Activated CD8-positive, alpha-beta memory T cell treated with anti-CD3 and anti-CD28 coated beads, Interleukin-2, amount 50 U/mL, for 24 hours (primary cell): ENCODE results near the gene OXNAD1.
A peak's percentile ranks its signal among the peaks of the same experiment; 100 is the strongest.

ENCODE experiments used
- DNase-seq: peaks from one replicate; pipeline ENCODE4 v3.0.0-alpha.2; 2020; ENCODE audit errors: extremely low read depth

The OXNAD1 gene, protein sequence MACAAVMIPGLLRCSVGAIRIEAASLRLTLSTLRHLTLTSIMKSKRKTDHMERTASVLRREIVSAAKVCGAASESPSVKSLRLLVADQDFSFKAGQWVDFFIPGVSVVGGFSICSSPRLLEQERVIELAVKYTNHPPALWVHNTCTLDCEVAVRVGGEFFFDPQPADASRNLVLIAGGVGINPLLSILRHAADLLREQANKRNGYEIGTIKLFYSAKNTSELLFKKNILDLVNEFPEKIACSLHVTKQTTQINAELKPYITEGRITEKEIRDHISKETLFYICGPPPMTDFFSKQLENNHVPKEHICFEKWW

DNA sequence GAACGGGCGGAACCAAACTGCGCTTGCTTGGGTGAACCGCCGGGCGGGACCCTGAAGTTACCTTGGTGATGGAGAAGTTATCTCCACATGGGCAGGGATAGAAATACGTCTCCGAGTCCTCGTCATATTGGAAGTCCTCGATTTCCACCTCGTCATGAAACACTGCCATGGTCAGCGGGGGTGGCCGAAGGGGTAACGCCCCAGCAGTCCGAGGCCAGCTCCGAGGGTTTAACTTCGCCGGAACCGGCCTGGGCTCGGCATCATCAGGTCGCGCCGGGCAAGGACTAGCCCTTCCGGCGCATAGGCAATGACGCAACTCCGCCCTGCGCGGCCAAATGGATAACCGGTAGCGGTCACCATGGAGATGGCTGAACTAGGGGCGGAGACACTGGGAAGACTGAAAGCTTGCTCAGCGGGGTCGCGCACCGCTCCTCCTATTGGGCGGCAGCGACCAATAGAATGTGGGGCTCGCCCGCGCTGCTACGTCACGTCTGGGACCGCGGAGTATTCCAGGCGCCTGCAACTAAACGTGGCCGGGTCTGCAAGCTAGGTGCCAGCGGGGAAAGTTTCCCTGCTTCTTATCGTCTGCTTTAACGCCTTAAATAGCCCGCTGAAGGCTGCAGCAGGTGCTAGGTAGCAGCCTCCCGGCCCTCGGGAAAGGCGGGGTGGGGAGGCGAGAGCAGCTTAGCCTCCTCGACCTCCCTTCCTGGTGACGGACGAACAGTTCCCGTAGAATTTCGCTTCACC lies at the start of gene OXNAD1, which contains the start of gene DPH3:
Gene OXNAD1, plus strand, starts transcription at position 505 of the 747 bp plus-strand sequence. CDS start 5,741 bp downstream, outside the sequence.
Gene DPH3, minus strand, starts transcription at position 236 of the 747 bp plus-strand sequence. Its CDS starts 67 bp downstream, at position 169.
- DNase-seq: peak; percentile 99

DNA sequence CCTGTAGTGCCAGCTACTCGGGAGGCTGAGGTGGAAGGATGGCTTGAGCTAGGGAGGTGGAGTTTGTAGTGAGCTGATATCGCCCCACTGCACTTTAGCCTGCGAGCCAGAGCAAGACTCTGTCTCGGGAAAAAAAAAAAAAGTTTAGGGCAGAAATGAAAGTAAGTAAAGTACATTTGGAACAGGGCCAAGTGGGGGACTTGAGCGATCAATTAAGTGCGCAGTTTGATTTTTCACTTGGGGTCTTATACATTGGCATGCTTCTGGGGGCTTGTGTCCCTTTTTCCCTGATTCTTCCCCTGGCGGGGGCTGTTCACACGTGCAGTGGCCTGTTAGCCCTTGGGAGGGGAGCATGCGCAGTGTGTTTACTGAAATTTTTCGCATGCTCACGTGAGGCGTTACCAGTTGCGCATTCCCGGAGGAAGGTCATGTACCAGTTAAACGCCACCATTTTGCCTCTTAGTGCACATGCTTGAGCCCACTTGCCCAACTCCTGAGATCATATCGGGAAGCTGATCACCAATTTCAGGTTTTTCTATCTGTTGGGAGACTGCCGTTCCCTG lies 48.6 kb upstream of the OXNAD1 start:
- DNase-seq: no peak

DNA sequence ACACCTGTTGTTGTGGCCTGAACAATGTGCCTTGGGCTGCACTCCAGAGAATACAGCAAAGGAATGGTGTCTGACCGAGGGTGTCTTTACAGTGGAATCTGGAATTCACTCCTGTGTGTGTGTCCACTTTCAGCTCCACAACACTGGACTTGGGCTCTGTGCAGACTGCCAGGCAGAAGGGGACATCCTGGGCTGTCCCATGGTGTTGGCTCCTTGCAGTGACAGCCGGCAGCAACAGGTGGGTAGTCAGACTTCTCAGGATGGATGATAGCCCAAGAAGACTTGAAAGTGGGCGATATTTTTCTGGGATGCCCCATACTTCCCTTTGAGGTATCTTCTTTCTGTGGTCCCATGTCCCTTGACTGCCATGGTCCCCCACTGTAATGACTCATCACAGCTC lies 45.2 kb upstream of the OXNAD1 start:
- no peak for DNase-seq

DNA sequence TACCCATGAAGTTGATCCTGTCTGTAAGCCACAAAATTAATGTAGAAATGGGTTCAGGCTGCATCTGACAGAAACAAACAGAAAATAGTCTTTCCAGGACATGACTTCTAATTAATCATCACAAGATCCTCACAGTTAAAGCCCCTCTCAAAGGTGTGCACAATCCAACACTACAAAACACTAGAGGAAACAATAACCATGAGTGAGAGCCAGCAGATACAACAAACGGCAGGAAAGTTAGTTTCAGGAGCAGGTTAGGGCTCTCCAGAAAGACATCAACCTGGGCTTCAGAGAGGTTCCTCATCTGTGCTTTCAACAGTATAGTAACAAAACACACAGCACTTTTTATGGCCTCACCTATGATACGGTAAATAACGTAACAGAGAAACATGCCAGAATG lies 43.0 kb upstream of the OXNAD1 start:
- DNase-seq: no peak

DNA sequence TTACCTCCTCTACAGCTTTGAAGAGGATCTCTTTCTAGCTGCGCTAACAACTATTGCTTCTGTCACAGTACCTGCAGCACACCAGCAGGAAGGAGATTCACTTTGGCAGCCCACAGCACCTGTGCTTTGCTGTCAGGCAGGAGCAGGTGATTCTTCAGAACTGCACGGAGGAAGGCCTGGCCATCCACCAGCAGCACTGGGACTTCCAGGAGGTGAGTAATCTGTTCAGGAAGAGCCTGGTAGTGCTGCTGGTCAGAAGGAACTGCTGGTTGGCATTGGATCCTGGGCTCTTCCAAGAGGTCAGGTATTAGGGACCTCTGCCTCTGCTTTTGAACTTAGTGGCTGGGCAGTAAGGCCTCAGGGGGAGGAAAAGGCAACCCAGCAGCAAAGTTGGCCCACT lies 42.5 kb upstream of the OXNAD1 start:
- no peak for DNase-seq

DNA sequence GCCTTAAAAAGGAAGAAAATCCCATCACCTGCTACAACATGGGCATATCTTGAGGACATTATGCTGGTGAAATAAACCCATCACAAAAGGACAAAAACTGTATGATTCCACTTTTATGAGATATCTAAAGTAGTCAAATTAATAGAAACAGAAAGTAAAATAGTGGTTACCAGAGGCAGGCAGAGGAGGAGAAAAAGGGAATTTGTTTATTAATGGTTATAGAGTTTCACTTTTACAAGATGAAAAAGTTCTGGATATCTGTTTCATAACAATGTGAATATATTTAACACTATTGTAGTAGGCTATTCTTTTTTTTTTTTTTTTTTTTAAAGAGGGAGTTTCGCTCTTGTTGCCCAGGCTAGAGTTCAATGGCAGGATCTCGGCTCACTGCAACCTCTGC lies 40.7 kb upstream of the OXNAD1 start:
- DNase-seq: no peak

DNA sequence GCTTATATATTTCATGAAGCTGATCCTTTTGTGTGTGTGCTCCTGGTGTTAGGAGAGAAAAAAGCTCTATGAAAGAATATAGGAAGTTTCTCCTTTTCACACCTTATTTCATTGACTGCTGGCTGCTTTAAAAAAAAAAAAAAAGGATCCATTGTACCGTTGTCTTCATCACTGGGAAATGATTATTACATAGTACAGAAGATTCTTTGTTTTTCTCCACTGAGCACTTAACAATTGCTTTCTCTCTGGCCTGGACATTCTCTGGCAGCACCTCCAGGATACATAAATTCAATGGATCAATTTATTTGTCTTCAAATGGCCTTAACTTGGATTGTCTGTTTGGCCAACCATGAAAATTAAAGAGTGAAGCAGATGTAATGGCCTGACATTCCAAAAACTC lies 37.4 kb upstream of the OXNAD1 start:
- DNase-seq: no peak

DNA sequence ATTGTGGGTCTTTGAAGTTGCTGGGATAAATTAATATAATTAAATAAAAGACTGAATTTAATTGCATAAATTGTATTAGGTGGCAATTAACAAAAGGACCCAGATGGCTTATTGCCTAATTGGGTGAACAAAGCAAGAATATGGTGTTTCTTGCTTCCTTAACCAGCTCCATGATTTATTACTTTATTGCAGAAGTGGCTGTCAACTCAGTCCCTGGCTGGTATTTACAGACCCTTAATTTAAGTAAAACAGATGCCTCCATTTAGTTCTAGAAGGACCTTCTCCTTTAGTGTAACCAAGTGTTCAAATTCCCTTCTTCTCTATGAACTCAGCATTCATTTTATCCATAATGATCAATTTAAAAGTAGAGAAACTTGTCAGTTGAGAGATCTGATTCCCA lies 35.3 kb upstream of the OXNAD1 start:
- DNase-seq: no peak

DNA sequence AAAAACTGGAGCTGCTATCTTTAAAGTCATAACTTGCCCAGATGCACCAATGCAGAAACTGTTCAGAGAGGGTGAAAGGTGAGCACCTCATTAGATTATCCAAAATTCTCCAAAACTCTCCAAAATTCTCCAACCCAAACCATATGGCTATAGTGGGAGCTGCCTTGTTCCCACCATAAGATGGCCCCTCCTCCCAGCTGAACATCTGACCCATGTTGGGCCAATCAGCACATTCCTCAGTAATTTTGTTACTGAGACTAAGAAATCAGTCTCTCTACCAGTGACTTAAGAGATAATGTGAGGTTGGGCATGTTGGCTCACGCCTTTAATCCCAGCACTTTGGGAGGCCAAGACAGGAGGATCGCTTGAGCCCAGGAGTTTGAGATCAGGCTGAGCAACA lies 33.0 kb upstream of the OXNAD1 start:
- DNase-seq: no peak

DNA sequence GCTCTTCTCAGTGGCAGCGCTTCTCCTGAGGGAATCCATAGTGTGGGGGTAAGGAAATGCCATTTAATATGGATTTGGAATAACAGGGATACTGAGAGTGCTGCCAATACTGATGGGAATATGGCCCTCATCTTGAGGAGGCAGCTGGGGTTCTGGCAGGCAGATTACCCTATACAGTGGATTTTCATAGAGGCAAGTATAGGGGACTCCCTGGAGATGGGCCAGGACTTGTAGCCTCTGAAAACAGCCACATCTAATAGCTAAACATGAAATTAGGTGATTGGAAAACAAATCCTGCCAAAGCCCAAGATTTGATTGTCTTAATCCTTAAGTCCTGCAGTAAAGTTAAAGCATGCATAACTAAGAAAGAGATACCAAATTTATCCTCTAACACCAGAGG lies 31.2 kb upstream of the OXNAD1 start:
- no peak for DNase-seq

DNA sequence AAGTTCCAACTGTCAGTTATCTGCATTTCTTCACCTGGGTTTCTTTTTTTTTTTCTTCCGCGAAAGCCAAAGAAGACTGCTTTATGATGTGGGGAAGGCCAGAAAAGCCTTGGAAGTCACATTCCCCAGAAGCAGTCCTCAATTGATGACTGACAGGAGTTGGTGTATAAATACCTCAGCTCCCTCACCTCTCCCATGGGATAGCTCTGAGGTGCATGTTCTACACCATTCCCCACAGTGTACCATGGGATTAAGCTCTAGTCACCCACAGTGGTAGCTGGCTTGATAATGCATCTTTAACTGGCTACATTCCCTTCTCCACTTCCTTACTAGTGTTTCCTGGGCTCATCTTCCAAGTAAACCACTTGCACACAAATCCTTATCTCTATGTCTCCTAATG lies 30.7 kb upstream of the OXNAD1 start:
- no peak for DNase-seq

DNA sequence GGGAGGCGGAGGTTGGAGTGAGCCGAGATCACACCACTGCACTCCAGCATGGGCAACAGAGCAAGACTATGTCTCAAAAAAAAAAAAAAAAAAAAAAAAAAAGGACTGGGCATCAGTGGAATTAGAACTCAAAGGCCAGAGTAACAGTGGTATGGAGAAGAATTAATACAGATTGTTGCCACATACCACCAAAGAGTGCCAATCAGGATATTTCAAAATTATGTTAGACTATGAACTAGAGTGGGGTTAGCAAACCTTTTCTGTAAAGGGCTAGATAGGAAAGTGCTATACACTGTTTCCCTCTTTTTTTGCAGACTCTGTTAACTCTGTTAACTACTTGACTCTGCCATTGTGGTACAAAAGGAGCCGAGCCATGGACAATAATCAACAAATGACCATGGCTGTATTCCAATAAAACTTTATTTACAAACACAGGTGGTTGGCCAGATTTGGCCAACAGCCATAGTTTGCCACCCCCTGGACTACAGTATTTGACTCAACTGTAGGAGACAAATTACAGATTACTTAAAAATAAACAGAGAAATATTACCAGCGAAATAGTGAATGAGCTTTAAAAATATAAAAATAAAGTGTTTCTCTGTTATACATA lies 28.9 kb upstream of the OXNAD1 start:
- DNase-seq: no peak

DNA sequence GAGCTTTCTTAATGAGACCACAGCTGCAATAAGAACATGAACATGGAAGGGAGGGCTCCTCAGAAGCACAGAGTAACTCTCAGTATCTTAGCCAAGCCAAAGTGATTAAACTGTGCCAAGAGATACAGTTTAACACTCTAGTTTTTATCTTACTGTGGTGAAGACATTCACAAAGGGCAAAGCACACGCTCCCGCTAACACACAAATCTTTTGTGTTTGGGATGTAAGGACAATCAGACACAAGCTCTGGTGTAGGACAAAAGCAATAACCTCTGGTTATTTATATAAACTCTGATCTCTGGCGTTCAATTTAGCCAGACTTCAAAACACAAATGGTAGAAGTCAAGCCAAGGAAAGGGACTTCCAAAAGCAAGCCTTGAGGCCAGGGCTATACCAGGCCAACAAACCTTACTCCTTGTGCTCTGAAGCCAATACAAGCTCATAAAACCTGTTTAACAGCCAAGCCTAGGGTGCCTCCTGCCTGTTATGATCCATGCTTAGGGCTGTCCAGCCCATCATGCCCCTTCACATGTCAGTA lies 28.1 kb upstream of the OXNAD1 start:
- no peak for DNase-seq

DNA sequence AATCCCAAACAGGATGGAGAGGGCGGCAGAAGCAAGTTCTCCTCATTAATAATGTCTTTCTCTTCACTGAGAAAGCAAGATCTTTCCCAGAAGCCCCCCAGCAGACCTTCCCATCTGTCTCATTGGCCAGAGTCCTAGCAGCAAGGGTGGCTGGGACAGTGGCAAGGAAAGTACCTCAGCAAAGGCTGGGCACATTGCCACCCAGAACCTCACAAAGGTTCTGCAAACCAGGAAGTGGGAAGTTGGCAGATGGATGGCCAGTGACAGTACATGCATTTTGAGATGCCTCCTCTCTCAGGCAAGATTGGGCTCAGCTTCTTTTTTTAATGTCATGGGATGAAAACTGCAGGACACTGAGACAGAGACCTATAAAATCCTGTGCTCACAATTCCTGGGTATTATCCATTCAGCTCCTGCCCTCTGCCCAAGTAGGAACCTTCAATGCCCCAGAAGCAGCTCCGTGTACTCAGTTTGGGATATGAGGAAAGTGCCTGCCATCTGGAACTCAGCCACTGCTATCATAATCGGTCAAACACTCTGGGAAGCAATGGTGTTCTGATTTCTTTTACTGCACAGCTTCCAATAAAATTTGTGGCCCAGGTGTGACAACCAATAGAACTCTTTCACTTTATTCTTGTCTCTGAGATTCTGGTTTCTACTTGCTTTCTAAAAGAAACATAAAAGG lies 25.8 kb upstream of the OXNAD1 start:
- DNase-seq: no peak

DNA sequence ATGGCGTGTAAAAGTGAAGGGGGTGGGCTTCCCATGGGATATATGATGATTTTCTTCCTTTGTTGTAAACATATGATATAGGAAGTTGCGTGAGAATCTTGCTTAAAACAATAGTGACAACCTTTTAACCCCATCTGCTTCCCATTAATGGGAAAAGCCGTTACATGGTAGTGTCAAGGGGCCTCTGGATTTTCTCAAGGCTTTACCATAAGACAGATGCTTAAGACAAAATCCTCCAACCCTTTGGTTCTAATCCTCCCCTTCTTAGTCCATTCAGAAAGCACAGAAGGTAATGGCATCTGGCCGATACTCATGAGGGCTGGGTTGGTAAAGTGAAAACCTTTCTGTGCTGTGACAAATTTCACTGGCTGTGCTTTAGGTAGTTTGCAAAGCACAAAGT lies 25.2 kb upstream of the OXNAD1 start:
- no peak for DNase-seq

DNA sequence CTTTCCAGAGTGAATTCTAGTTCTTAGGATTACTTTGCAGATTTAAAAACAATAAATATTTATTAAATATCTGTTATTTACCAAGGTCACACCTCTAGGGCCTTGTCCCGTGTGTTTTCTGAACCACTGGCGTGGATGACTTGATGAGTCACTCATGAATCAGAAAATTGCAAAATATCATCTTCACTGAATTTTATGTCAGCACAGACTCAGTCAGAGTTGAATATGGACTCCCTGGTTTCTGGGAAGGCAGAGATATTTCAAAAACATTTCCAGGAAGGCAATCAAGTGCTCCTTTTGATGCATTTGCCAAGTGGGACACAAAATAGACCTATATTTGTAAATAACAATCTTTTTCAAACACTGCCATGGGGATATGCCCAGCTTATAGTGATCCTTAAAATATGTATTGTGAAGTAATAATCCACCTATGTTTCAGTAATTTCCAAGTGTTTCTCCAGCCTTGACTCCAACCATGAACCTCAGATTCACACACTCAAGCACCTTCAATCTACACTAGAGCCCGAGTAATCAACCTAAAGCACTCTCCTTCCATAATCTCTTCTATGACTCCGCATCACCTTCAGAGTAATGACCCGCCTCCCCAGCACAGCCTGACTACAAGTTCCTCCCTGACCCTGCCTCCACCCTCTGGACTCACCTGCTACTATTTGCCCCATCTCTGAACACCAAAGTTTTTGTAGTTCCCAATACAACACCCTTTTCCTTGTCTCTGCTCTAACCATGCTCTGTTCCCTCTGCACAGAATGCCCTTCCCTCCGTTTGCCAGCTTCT lies 24.6 kb upstream of the OXNAD1 start:
- no peak for DNase-seq

DNA sequence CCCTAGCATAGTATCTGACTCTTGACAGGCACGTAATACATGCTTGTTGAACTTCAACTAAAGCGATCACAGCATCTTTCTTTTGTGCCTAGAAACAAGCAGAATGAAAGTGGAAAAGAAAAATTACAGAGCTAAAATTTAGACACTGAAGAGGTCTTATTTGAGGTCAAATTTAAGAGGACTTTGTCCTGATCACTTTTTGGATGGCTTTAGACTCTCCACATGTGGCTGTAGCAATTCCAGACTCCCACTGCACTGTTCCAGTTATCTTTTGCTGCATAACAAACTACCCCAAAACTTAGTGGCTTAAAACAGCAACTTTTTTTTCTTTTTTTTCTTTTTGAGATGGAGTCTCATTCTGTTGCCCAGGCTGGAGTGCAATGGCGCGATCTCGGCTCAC lies 23.8 kb upstream of the OXNAD1 start:
- DNase-seq: no peak

DNA sequence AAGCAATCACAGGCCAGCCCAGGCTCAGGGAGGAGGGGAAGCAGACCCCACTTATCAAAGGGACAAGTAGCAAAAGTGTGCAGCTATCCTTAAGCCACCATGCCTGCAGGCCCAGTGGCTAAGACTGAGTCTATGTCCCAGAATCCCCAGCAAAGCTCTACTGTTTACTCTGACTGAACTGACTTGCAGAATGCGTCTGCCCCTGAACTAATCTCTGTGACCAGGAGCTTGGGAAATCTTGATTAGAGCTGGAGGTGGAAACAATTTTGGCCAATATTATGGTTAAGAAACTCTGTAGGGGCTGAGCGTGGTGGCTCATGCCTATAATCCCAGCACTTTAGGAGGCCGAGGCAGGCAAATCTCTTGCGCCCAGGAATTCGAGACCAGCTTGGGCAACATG lies 22.8 kb upstream of the OXNAD1 start:
- DNase-seq: no peak

DNA sequence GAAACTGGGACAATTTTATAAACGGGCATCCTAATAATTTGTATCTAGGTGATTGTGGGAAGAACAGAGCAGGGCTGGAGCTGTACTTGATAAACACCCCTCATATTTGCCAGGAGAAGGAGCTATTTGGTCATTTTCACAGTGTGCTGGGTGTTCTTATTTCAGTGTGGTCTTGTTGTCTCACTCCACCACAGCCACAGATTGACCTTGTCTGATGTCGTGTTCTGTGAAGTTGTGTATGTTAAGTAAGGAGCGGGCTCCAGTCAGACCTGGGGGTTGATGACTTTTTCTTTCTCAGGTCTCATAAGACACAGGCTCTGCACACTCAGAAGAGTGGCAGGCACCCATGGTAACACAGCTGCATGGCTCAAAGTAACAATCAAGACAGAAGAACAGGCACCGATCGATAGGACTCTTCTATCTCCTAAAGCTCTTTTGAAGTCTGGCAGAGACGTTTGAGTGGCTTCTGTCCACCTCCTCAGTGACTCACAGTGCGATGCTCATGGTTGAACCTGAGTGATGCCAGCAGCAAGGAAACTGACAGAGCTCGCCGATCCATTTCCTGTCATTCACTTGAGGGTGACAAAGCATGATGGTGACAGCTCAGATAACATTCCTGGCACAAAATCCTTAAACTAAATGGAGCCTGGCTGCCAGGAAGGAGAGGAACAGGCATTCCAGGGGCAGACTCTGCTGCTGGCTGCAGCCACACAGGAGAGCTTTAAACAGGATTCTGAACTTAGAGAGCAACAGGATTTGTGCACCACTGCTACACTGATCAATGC lies 21.1 kb upstream of the OXNAD1 start:
- DNase-seq: no peak

DNA sequence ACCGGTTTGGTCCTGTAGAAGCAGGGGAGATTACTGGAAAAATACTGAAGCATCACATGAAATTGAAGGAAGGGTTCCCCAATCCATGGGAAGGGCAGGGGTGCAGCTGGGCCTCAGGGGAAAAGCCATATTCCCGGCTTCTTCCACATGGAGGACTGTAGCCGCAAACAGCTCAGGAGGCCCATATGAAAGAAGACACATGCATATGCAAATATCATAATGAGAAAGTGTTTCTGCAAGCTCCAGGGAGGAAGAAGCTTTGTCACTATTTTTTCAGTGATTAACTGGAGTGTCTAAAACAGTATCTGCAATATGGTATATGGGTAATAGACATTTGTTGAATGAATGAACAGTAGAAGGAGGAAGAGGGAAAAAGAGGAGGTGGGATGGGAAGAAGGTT lies 19.4 kb upstream of the OXNAD1 start:
- DNase-seq: no peak
